T47D (cell line): ENCODE data around the gene HTR4.
A peak's percentile ranks its signal among the peaks of the same experiment; 100 is the strongest.

Experiments
- DNase-seq, 2 experiments: peaks; one replicate each; pipeline versions ENCODE4 v3.0.0 to v3.0.0-alpha.2; 2011 to 2012; ENCODE audit warnings: low read depth in 1 of 2, low spot score in 1 of 2
- JUND ChIP-seq: IDR thresholded peaks from 2 replicates; pipeline ENCODE4 v1.6.1; 2012; ENCODE audit warnings: low read depth
- in situ Hi-C: cut with HindIII; loops from 2 replicates; pipeline ENCODE4 v1.10.0; 2016; ENCODE audit warnings: low sequenced_read_pairs, low pct_unique_long_range_greater_than_20kb

Gene HTR4, protein sequence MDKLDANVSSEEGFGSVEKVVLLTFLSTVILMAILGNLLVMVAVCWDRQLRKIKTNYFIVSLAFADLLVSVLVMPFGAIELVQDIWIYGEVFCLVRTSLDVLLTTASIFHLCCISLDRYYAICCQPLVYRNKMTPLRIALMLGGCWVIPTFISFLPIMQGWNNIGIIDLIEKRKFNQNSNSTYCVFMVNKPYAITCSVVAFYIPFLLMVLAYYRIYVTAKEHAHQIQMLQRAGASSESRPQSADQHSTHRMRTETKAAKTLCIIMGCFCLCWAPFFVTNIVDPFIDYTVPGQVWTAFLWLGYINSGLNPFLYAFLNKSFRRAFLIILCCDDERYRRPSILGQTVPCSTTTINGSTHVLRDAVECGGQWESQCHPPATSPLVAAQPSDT

DNA sequence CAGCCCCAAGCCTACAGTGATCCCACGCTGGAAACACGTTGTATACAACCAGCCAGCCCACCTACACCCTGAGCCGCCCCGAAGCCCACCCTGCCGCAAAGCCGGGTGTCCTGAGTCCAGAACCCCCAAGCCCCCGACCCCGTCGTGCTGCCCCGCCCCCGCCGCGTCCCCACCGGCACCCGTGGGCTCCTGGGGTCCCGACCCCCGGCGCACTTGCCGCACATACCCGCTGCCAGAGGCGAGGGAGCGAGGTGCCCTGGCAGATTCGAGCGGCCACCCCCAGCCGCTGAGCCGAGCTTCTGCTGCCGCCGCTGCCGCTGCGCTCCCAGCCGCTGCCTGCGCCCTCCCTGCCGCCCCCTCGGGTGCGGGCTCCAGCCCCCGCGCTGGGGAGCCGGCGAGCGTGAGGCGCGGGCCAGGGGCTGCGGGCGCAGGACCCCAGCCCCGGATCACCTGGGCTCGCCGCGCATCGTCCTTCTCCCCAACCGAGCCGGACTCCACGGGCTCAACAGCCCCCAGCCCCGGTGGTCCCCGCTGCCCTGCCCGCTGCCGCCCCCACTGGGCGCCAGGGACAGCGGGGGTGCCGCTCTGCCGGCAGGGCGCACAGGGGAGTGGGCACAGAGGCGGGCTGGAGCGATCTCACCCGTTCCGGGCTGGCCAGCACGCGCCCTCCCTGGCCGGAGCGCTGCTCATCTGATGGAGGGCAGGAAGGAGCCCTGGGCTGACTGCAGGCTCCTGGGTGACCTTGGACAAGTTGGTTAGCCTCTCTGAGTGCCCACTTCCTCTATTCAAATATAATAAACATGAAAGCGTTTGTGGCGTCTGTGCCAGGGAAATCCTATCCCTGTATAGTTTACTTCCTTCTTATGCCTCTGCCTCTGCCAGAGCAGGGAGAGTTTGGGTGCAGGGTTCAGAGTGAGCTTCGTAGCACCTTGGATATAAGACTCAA lies at the start of gene HTR4:
HTR4 (minus strand) TSS at position 692 of the 946 bp plus-strand sequence. CDS start 17,513 bp downstream, outside the sequence.
- no peak for DNase-seq
- no peak for TF ChIP-seq JUND
- in situ Hi-C loops = no loop called here

DNA sequence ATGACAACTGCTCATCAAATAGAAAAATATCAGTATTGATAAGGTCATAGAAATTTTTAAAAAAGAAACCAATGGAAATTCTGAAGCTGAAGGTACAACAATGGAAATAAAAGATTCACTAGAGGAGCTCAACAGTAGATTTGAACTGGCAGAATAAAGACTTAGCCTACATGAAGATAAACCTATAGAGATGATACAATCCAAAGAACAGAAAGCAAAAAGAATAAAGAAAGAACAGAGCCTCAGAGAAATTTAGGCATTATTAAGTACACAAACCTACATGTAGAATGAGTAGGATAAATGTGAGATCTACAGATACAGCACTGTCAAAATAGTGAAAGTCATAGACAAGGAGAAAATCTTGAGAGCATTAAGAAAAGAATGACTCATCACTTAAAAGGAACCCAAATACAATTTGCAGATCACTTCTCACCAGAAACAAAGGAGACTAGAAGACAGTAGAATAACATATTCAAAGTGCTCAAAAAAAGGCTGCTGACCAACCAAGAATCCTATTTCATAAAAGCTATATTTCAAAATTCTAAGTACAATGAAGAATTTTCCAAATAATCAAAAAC lies 47.8 kb upstream of the HTR4 start:
- no peak for DNase-seq
- in situ Hi-C loops = no loop called here
- TF ChIP-seq JUND = no peak

DNA sequence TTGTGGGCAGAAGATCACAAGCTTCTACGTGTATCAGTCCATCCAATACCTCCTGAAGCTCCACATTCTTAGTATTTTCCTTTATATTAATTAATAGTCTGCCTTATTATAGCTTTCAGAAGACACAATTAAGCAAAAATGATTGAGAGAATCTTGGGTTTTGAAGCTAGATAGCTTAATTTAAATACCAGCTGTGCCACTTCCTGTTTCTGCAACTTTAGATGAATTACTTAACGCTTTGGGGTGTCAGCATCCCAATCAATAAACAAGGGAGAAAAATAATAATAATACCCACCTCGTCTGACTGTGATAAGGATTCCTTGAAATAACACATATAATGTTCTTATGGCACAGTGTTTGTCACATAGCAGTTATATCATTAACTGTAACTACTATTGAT lies 44.7 kb upstream of the HTR4 start:
- no peak for TF ChIP-seq JUND
- in situ Hi-C loops = no loop called here
- DNase-seq = no peak

DNA sequence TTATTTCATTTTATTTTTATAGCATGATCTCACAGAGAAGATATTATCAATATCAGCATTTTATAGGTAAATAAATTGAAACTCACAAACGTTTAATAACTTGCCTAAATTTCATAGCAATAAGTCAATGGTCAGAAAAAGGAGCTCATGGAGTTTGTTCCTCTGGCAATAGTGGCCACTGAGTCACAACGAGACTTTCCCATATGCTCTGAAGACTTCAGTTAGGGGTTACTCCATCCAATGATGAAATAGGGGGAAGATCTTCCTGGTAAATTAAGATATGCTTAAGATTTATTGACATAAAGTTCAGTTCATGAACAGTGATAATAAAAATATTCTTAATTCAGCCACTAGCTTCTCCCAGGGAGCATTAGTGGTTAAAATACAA lies 43.5 kb upstream of the HTR4 start:
- in situ Hi-C loops = no loop called here
- TF ChIP-seq JUND = no peak
- DNase-seq = no peak

DNA sequence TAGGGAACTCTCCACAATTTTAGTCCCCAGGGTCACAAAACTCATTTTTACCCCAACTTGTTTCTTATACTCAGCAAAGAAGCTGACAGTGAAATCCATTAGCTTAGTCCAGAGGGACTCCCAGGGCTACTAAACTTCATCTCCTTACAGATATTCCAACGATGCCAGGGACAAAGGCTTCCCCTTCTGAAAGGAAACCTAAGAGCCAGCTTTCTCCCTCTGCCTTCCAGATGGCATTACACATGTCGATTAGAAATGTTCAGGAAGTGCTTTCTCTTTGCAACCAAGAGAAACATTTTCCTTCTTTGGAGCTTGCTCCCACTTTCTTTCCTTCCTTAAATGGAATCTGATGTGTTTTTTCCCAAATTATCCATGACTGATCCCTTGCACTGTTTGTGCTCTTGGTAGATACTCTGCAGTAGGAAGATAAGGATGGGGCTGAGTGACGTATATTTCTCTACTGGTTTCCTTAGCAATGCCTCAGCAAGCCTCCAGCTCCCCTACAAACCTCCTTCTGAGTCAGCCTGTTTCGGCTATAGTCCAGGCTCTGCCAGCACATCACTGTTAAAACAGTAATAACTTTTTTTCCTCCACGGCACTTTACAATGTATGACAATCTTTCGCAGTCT lies 43.0 kb upstream of the HTR4 start:
- no peak for DNase-seq
- no peak for TF ChIP-seq JUND
- in situ Hi-C loops = no loop called here

DNA sequence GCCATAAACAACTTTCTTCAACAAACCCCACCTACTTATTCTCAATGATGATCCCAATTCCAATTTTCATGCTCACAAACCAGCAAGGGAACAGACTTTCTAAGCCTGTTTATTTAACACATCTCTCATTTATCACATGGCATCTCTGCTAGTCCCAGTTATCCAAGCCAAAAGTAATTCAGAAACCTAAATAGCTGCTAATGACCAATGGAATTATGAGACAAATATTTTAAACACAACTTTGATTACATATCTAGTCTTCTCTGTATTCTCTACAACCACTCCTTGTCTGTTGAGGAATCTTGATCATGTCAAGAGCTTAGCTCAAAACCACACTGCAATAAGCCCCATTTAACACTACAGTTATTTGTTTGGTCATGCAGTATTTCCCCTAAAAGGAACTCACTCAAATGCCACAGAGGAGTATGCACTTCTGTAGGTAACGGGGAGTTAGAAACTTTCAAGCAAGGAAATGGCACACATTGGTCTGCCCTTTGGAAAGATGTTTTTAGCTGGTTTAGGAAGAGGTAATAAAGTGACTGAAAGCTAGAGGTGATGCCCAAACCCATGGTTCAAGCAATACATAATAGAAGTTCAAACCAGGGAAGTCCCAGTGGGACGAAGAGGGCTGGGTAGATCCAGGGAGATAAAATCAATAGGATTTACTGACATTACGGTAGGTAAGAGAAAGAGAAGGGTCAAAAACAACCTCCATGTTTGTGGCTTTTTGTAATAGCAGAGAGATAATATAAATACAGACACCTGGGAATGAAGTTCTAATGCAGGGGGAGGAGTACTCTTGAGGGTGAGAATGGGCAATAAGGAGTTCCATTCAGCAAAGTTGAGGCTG lies 42.1 kb upstream of the HTR4 start:
- DNase-seq = no peak
- TF ChIP-seq JUND = no peak
- in situ Hi-C loops = no loop called here

DNA sequence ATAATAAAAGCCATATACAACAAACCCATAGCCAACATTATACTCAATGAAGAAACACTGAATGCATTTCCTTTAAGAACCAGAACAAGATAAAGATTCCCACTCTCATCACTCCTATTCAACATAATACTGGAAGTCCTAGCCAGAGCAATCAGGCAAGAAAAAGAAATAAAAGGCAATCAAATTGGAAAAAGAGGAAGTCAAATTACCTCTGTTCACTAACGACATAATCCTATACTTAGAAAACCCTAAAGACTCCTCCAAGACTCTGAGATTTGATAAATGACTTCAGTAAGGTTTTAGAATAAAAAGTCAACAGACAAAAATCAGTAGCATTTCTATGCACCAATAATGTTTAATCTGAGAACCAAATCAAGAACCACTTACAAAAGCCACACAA lies 36.6 kb upstream of the HTR4 start:
- in situ Hi-C loops = no loop called here
- TF ChIP-seq JUND = no peak
- DNase-seq = no peak

DNA sequence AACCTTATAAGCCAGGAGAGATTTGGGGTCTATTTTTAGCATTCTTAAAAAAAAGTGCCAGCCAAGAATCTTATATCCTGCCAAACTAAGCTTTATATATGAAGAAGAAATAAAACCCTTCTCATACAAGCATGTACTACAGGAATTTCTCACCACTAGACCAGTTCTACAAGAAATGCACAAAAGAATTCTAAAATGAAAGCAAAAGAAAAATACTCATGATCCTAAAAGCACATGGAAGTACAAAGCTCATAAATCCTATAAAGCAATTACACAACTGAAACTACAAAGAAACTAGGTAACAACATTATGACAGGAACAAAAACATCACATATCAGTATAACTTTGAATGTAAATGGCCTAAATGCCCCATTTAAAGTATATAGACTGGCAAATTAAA lies 34.5 kb upstream of the HTR4 start:
- DNase-seq = peak in 1 of 2 experiments; percentile 25
- in situ Hi-C loops = no loop called here
- no peak for TF ChIP-seq JUND

DNA sequence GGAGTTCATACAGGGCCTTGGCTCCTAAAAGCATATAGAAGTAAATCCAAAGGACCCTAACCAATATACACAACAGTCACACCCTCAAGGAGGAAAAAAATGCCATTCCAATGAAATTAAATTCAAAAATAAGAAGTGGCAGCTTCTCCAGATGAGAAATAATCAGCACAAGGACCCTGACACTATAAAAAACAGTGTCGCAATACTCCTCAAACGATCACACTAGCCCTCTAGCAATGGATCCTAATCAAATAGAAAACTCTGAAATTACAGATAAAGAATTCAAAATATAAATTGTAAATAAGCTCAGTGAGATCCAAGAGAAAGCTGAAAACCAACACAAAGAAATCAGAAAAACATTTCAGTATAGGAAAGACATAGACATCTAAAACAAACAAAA lies 33.5 kb upstream of the HTR4 start:
- no peak for TF ChIP-seq JUND
- DNase-seq = no peak
- in situ Hi-C loops = no loop called here

DNA sequence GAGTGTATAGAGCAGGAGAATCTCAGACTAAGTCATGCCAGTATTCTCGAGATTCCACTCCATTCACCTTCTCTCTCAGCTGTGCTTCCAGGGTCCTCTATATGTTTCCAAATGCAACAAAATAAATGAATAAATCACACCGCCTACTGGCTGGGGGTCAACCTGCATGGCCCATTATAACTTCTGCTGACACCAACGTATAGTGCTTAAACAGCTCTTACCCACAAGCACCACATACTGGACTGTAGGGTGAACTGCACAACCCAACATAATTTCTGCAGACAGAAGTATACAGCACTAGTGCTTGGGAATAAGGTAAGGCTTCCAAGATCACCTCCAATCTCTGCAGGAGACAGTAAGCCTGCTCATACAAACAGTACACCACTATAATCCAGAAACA lies 33.1 kb upstream of the HTR4 start:
- in situ Hi-C loops = no loop called here
- DNase-seq = peak in 1 of 2 experiments; percentile 48
- TF ChIP-seq JUND = no peak

DNA sequence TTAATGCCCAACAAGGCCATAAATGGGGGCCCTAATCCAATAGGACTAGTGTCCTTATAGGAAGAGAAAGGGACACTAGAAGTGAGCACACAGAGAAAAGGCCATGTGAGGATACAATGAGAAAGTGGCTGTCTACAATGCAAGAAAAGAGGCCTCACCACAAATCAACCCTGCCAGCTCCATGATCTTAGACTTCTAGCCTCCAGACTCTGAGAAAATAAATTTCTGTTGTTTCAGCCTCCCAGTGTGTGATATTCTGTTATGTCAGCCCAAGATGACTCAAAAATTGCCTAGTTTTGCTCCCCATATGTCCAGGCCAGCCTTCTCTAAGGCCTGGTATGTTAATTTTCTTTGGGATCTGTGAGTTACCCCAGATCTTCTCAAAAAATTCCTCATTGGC lies 32.3 kb upstream of the HTR4 start:
- no peak for TF ChIP-seq JUND
- DNase-seq = no peak
- in situ Hi-C loops = no loop called here
